HuH-7 (cell line): ENCODE measurements around the gene GP1BB.
"Not testable (repeated sequence)": the region's sequence is repeated elsewhere in the genome, so short reads cannot be mapped to it uniquely, and the experiment has no call there.

ENCODE experiments used
- DNase-seq: peaks from one replicate; pipeline ENCODE4 v3.0.0; 2011; ENCODE audit warnings: low spot score

The GP1BB gene

GRCh38 chr22:19714312-19715187 lies 8.8 kb upstream of the GP1BB start, which contains the start of gene SEPTIN5:
TSS of gene SEPTIN5 (plus strand) at chr22:19714503. CDS start at chr22:19714589, 86 bp downstream.
- DNase-seq: no peak

- no peak for DNase-seq
These were observed 8.0 kb upstream of the GP1BB start for GRCh38 chr22:19715188-19715930.

GRCh38 chr22:19716041-19716828 lies 7.1 kb upstream of the GP1BB start:
- no peak for DNase-seq

GRCh38 chr22:19716829-19717105 lies 6.6 kb upstream of the GP1BB start:
- no peak for DNase-seq

GRCh38 chr22:19717181-19717580 lies 6.2 kb upstream of the GP1BB start:
- DNase-seq: no peak

- peak; percentile 89 for DNase-seq
These were observed 5.5 kb upstream of the GP1BB start for GRCh38 chr22:19717691-19718455.

- DNase-seq: no peak
These were observed 4.8 kb upstream of the GP1BB start for GRCh38 chr22:19718456-19719049.

- no peak for DNase-seq
These were observed 4.3 kb upstream of the GP1BB start for GRCh38 chr22:19719050-19719482.

- DNase-seq: no peak
These were observed 3.8 kb upstream of the GP1BB start for GRCh38 chr22:19719488-19720021.

GRCh38 chr22:19720150-19720827 lies 3.0 kb upstream of the GP1BB start:
- DNase-seq: no peak

GRCh38 chr22:19720999-19721329 lies 2.4 kb upstream of the GP1BB start:
- no peak for DNase-seq

GRCh38 chr22:19721330-19722177 lies 1.8 kb upstream of the GP1BB start:
- no peak for DNase-seq

- DNase-seq: no peak
These were observed 959 bp upstream of the GP1BB start for GRCh38 chr22:19722178-19722981.

- DNase-seq: no peak
These were observed 432 bp upstream of the GP1BB start for GRCh38 chr22:19722982-19723231.

- DNase-seq: peak; percentile 89
These were observed 866 bp downstream of the GP1BB start for GRCh38 chr22:19723983-19724827.

GRCh38 chr22:19724927-19725661 lies 1.8 kb downstream of the GP1BB start:
- no peak for DNase-seq

- DNase-seq: not testable (repeated sequence)
These were observed 2.9 kb downstream of the GP1BB start for GRCh38 chr22:19726064-19726788.
